Activated T-cell treated with anti-CD3 and anti-CD28 coated beads, Interleukin-2, amount 50 U/mL, for 48 hours (primary cell): Measurements from ENCODE around the gene MACROD1.
A peak's percentile ranks its signal among the peaks of the same experiment; 100 is the strongest.
"Not testable (repeated sequence)": the region's sequence is repeated elsewhere in the genome, so short reads cannot be mapped to it uniquely, and the experiment has no call there.

ENCODE experiments used
- DNase-seq, 2 experiments: peaks; one replicate each; pipeline ENCODE4 v3.0.0-alpha.2; 2020

The MACROD1 gene

GRCh38 chr11:63986156-63986931 is 179.6 kb downstream of the MACROD1 start, which contains the start of gene OTUB1:
Gene OTUB1, plus strand, starts transcription at chr11:63986438. Its CDS starts 19 bp downstream, at chr11:63986457.
- peak; percentile 90 to 91 for DNase-seq

- DNase-seq = peak; percentile 77 to 82
Observed at GRCh38 chr11:63985812-63986155, 180.1 kb downstream of the MACROD1 start.

GRCh38 chr11:63979426-63979825 is 186.5 kb downstream of the MACROD1 start:
- no peak for DNase-seq

GRCh38 chr11:63978551-63979239 is 187.2 kb downstream of the MACROD1 start:
- no peak for DNase-seq

DNA sequence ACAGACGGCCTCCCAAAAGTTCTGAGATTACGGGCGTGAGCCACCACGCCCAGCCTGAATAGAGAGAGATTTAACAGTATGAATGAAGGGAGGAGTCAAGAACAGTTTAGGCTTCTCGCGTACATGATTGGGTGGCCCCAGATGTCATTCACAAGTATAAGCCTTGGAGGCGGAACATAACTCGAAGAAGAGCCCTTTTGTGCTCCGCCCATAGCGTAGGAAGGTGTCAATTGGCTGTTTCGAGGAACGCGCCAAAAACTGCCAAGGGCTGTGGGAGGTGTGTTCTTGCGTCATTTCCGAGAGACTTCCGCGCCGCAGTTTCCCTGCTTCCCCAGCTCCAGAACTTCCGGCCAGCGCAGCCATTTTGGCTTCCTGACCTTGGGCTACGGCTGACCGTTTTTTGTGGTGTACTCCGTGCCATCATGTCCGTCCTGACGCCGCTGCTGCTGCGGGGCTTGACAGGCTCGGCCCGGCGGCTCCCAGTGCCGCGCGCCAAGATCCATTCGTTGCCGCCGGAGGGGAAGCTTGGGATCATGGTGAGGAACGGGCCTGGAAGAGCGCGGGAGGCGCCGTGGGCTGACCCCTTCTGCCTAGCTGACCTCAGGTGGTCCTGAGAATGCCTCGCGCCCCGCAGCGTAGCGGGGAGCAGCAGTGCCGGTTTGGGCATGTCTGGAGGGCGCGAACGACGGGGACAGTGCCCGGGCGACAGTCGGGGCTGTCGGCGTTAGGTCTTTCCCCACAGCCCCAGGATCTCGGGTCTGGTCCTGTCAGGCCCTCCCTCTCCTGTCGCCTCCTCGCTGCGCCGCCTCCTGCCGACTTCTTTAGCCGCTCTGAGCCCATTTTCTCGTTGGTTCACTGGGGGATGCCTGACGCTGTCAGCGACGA is 191.4 kb downstream of the MACROD1 start, which contains the start of gene COX8A:
Gene COX8A (plus strand): TSS at position 362 of the 885 bp plus-strand sequence. CDS start 61 bp downstream, at position 423.
- peak; percentile 95 for DNase-seq

GRCh38 chr11:63973912-63974258 is 192.0 kb downstream of the MACROD1 start:
- not testable (repeated sequence) for DNase-seq

DNA sequence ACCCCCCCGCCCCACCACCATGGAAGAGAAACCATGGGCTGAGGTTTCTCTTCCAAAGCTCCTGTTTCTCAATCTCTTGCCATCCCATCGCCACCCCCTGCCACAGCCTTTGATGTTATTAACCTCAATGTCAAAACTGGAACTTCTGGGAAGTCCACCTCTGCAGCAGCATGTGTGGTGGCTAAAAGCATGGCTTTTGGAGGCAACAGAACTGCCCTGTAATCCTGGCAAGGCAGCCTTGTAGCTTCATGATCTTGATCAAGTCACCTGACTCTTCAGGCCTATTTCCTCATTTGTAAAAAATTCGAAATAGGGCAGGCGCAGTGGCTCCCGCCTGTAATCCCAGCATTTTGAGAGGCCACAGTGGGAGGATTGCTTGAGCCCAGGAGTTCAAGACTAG is 195.0 kb downstream of the MACROD1 start:
- DNase-seq = no peak

GRCh38 chr11:63969461-63969860 is 196.5 kb downstream of the MACROD1 start:
- no peak for DNase-seq

DNA sequence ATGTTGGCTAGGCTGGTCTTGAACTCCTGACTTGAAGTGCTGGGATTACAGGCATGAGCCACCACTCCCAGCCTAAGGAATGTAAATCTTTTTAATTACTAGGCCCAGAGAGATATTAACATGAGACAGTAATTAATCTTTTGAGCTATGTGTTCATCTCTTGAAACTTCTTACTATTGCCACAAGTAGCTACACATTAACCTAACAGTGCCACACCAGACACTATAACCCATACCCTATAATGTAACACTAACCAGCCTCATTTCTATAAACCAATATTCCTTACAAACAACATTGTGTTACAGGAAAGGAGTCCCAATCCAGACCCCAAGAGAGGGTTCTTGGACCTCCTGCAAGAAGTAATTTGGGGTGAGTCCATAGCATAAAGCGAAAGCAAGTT is 199.5 kb downstream of the MACROD1 start:
- DNase-seq = no peak

DNA sequence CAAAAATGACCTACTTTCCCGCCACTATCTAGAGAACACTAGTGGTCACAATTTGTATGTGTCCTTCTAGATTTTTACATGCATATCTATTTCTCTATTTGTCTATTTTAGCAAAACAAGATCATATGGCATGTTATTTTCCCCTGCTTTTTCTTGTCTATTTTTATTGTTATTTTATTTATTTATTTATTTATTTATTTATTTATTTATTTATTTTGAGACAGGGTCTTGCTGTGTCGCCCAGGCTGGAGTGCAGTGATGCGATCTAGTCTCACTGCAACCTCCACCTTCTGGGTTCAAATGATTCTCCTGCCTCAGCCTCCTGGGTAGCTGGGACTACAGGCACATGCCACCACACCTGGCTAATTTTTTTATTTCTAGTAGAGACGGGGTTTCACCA is 202.0 kb downstream of the MACROD1 start:
- DNase-seq = not testable (repeated sequence)

- no peak for DNase-seq
Observed at GRCh38 chr11:63961608-63962412, 204.1 kb downstream of the MACROD1 start.

- DNase-seq = no peak
Observed at GRCh38 chr11:63958008-63958407, 207.9 kb downstream of the MACROD1 start.

DNA sequence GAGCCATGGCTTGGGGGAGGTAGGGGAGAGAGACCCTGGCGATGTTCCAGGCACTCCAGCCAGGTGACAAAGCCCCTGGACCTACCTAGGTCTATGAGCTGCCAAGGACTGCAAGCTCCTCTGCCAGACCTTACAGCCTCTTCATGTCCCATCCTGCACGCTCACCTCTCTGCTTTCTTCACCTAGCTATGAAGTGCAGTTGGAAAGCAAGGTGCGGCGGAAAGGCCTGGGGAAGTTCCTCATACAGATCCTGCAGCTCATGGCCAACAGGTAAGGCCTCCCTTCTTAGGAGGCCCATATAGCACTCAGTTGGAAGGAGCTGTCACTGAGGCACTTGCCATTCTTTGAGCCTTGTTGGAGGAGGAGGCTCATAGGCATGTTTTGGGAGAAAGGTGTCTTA is 213.3 kb downstream of the MACROD1 start:
- DNase-seq = no peak

- peak in 1 of 2 experiments; percentile 49 for DNase-seq
Observed at GRCh38 chr11:63951779-63952536, 214.0 kb downstream of the MACROD1 start.
